ENCODE results near the gene PDGFC. TPM values are rescaled to one million over a fixed set of nuclear protein-coding genes. Genes with fewer than 3 reads are reported as not detected.
A peak's percentile ranks its signal among the peaks of the same experiment; 100 is the strongest.

Gene PDGFC
- total RNA-seq, 1 donor: 16.4 TPM

DNA sequence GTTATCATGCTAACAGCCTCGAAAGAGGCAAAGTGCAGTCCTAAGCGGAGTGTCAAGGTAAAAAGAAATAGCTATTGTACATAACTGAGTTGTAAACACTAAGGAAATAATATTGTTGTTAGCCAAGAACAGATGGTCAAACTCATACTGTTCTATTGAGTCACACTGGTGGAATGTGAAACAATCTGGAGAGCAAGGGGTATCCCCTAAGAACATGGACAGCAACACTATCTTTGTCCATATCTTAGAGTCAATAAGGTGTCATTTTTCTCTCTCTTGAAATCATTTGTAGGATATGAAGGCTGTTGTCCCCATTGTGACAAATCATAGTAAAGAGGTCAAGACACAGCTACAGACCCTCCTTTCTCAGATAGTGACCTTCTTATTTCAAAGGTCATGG, 4.5 kb upstream of the PDGFC start:
- DNase-seq (ENCODE audit: low read depth in 2 of 3, low spot score in 2 of 3): no peak

DNA sequence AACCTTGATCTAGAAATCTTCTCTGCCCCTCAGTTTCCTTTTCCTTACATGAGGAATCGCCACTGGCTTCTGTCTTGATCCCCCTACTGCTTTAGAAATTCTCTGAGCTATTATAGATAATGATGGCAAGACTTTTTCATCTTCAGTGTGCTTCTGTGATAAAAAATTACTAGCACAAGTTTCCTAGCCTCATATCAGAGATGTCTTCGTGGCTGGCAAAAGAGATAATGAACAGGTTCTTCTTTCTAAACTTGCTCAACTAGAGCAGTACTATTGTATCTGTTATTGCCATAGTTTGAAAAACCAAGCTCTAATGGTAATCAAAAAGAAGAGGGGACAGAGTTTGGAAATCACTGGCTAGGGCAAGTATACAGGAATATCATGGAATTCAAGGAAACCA, 4.1 kb upstream of the PDGFC start:
- no peak for DNase-seq (ENCODE audit: low read depth in 2 of 3, low spot score in 2 of 3)

DNA sequence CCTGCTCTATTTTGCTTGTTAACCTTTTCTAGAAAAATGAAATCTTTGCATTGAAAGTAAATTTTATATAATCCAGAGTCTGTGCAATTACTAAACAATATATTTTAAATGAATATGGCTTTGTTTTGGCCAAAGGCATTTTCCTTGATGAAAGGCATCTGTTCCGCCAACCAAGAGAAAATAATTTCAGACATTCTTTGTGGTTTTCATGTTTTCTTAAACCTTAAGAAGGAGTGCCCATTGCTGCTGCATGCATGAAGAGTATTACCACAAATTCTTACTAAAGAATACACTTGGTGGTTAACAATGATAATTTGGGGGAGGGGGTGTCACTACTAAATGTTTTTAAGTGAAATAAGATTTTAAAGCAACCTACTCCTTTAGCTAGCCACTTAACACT, 2.7 kb upstream of the PDGFC start:
- DNase-seq (ENCODE audit: low read depth in 2 of 3, low spot score in 2 of 3): no peak

DNA sequence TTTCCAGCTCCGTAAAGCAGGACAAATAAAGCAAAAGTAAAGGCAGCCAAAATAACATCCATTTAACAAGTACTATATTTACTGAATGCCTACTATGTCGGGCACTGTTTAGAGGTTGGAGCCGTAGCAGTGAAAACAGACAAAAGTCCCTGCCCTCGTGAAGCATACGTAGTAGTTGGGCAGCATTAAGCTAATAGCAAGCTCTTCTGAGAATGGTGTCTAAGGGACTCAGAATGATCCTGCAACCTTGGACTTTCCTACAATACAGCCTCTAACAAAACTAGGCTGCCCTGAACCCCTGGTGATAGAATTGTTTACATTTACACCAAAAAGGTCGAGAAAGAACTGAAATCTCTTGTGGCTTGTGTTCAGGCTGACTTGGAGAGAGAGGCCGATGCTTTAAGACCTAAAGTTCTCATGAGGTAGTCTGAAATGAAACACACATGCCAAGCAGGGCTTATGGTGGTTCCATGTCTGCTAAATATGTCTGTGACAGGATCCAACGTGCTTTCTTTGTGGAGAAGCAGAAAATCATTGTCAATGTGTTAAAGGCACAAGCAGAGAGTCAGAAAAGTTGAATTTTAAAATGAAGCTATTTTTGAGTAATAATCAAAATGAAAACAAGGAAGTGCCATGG, 898 bp upstream of the PDGFC start:
- DNase-seq (ENCODE audit: low read depth in 2 of 3, low spot score in 2 of 3): peak in 1 of 3 donors; percentile 26

DNA sequence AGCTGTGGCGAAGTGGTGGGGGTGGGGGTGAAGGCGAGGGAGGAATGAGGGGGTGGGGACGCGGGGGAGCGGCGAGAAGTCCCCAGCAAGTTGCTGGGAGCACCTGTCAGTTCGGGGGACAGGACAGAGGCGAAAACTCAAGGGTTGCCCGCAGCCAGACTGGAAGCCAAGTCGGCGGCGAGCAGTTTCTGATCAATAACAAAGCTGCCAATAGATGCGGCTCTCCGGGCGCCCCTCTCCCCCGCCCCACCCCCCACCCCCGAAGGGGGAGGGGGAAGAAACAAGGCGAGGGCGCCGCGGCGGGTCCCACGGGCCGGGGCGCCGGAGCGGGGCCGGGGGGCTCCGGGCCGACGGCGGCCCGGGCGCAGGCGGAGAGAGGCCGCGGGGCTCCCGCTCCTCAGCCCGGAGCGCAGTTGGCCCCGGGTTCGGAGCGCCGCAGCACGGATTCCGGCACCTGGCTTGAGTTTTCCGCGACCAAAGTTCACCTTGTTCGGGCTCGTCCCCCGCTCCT, 379 bp downstream of the PDGFC start:
- DNase-seq (ENCODE audit: low read depth in 2 of 3, low spot score in 2 of 3): no peak

DNA sequence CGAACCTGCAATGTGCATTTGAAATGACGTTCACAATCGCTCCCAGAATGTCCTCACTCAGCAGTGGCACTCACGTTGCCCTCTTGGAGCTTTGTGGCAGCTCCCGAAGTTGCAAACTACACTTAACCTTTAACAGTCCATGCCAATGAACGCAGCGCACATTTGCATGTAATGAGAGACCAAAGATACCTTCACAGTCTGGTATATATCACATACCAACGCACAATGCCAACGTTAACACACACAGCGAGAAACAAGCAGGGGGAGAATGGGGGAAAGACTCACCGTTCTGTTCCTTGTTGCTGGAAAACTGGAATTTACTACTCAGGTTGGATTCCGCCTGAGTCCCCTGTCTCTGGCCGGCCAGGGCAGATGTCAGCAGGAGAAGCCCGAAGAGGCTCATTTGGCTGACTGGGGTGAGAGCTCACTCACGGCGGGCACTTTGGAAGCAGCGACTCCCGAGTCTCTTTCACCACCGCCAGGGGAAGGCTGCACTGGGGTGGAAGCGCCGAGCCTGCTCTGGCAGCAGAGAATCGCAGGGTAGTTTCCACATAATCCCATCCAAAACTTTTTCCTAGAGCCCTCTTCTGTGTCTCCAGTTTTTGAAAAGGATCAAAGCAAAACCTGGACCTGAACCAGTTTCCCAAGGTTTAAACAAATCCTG, 966 bp downstream of the PDGFC start:
- peak in 2 of 3 donors; percentile 62 to 77 for DNase-seq (ENCODE audit: low read depth in 2 of 3, low spot score in 2 of 3)

DNA sequence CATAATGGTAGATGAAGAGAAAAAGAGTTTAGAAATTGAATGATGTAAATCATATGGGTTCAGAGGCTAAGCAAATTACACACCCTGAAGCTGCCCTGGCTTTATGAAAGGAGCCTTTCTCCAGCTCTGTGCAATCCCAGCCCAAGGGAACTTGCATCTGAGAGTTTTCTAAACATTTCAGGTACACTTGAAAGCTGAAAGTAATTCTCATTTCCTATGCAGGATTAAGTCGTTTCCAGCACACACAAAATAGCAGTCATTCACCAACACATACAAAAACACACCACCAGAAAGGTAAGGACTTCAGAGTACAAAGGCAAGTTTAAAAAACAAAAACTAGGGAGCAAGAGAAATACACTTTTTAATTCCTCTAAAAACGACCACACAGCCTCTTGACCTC, 1.7 kb downstream of the PDGFC start:
- DNase-seq (ENCODE audit: low read depth in 2 of 3, low spot score in 2 of 3): no peak

DNA sequence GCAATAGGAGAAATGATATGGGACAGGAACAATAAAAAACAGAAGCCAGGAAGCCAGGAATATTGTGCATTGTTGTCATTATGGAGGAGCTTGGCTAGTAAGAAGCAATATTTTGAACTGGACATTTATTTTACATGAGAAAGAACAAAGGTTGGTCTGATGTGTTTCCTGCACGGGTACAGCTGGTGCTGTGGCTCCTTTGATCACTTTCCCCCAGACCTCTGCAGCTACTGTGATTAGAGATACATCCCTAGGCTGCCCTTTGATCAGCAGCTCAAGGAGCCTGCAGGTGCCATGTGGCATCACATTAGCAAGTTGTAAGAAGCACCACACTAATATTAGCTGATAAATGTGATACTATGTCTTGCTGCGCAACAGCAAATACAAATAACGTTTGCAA, 2.5 kb downstream of the PDGFC start:
- no peak for DNase-seq (ENCODE audit: low read depth in 2 of 3, low spot score in 2 of 3)

DNA sequence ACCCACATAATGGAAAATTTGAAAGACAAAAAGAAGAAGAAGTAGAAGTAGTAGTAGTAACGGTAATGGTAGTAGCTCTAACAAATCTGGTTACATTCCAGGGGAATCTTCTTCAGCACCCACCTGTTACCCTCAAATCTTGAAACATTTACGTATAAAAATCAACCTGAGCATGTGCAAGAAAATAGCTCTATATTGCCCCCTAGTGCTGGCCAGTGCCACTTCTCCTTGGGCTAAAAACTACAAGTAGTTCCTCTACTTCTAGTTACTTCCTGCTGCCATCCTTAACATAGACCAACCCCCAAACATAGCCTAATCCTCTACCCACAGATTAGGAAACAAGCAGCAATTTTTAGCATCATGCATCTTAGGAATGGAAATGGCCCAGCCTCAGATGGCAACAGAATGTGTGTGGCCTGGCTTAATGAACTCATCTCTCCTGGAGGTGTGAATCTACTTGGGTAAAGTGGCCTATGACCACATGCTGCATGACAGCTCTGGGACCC, 3.1 kb downstream of the PDGFC start:
- peak in 2 of 3 donors; percentile 84 to 89 for DNase-seq (ENCODE audit: low read depth in 2 of 3, low spot score in 2 of 3)

DNA sequence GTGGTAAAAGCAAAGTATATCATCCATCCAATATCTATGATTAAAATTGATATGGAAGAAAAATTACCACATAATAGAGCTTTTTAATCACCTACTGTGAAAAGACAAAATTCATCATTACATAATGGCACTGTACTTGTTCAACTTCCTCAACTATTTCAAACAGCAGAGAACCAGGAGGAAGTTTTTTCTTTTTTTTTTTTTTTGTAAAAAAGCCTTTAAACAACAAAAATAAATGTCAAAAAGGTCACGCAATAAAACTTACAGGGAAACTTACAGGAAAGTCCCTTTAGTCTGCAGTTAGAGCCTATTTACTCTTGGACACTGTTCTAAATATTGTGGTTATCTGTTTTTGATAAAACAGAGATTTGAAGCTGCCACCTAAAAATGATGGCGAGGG, 4.8 kb downstream of the PDGFC start:
- DNase-seq (ENCODE audit: low read depth in 2 of 3, low spot score in 2 of 3): no peak

DNA sequence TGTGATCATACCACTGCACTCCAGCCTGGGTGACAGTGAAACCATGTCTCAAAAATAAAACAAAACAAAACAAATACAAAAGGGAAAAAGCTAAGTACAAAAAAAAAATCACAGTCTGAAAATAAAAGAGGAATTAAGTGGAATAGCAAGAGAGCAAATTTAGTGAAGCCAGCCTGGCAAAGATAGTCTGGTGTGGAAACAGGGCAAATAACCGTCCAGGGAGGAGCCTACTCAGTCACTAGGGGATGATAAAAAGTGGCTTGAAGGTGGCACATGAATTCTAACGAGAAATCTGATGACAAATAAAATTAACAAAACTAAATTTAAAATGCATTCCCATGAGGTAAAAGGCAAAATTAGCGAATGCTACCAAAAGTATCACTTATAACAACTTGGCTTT, 8.2 kb downstream of the PDGFC start:
- no peak for DNase-seq (ENCODE audit: low read depth in 2 of 3, low spot score in 2 of 3)

DNA sequence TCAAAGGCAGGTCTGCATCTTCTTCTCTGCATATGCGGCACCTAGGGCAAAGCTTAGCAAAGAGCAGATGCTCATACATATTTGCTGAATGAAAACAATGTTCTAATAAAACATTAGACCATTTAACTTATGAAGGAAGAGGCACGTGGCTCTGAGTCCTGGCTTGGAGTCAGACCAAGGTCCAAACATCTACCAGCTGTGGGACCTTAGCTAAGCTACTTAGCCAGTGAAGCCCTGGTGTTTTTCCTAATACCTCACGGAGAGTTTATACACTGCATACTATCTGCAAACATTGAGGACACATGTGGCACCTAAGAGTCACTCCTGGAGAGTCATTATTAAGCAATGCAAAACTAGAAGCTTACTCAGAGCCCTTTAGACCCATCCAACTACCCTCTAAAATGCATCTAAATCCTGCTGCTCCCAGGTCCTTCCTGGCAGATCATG, 9.0 kb downstream of the PDGFC start:
- no peak for DNase-seq (ENCODE audit: low read depth in 2 of 3, low spot score in 2 of 3)

DNA sequence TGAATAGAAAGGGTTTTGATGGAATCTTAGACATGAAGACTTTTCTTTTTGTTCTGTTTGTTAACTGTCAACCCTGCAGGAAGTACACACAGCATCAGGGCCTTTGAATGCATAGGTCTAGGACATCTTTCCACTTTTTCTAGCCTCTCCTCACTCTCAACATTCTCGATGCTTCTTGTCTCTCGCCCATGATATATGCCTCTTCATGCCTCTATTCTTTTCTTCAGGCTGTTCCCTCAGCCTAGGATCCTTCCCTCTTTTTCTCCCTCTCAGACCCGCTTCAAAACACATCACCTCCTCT, 9.6 kb downstream of the PDGFC start:
- no peak for DNase-seq (ENCODE audit: low read depth in 2 of 3, low spot score in 2 of 3)

DNA sequence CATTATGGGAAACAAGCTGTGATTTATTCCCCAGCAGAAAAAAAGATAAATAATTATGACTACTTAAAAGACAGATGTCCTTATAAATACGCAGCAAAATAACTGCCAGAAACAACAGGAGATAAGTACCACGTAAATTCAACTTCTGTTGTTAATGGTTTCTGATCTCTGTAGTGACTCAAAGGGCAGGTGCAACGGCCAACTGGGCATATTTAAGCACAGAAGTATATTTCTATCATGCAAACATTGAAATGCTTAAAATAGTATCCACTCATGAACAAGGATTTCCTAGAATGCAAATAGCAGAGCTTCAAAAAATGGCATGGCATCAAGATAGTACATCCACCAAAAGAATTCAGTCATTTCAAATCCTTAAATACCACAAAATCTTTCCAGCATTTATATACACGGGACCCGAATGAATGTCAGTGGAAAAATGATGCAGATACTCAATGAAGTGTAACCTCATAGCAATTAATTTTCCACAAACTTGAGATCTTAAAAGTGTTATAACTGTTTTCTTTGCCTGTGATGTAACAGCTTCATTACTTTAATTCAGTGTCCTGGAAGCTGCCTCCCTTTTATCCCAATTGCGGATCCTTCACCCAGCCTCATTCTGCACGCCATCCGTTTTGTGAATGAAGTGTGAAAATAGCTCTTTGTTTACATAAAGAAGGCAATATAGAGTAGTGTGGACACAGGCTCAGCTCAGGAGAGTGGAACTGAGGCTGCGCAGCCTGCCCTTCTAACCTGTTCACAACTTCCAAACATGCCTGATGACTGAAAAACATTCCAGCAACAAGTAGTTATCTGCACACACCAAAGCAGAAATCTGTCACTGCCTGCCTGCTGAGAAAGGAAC, 10.2 kb downstream of the PDGFC start:
- no peak for DNase-seq (ENCODE audit: low read depth in 2 of 3, low spot score in 2 of 3)

DNA sequence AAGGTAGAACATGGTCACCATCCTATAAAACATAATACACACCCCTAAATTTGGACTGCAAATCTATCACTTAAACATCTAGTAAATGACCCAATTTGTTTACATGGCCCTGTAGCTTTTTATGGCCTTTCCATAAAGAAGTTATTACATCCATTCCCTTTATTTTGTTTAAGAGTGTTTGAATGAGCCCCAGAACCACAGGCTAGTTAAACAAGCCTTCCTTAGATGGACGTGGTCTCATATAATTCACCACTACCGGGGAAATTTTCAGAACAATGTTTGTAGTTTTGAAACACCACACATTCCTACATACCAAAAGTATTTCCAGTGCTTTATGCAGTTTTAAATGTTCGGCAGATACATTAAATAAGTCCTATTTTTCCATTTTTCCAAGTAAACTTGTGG, 12.3 kb downstream of the PDGFC start:
- DNase-seq (ENCODE audit: low read depth in 2 of 3, low spot score in 2 of 3): no peak

DNA sequence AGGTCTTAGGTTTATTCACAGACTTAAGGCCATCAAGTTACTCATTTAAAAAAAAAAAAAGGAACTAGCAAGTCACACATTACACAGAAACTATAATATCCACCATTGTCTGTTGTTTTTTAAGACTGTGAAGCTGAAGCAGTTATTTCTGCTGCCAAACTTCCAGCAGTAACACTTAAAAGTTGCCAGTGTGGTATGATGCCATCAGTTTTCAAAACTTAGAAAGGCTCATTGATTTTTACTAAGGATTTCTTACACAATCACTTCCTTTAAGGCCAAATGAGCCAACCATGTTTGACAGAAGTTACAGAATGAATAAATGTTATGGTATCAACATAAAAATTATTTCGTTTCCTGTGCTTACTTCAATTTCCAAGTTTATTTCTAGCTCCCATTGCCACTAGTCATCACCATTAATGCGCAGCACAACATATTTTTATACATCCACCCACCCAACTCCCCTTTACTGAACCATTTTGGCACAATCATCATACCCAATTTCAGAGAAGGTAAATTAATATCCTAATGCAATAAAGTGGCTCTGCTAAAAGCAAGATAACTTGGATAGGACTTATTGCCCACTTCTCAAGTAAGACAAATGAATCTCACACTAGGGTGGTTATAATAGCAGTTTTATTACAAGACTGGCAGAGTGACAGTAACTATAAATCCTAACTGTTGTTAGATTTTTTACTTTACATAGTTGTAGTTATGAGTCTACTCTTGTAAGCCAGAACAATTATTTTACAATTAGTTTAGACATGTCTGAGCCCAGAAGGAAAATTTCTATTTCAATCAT, 13.1 kb downstream of the PDGFC start:
- DNase-seq (ENCODE audit: low read depth in 2 of 3, low spot score in 2 of 3): no peak

DNA sequence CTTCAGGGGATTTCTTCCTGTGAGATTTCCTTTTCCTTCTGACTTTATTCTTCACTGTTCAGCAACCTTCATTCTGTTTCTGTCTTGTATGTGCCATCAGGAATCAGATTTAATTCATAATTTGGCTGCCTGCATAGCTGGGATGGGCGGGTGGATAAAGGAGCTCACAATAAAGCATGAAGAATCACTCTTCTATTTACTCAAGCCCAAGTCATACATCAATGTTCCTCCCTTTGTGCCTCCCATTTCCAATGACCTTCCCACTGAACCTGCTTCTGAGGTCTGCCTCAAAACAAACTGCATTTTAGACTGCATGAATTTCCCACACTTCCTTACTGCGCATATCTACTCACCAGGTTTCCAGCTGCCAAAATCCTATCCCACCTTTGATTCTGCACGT, 14.0 kb downstream of the PDGFC start:
- no peak for DNase-seq (ENCODE audit: low read depth in 2 of 3, low spot score in 2 of 3)

DNA sequence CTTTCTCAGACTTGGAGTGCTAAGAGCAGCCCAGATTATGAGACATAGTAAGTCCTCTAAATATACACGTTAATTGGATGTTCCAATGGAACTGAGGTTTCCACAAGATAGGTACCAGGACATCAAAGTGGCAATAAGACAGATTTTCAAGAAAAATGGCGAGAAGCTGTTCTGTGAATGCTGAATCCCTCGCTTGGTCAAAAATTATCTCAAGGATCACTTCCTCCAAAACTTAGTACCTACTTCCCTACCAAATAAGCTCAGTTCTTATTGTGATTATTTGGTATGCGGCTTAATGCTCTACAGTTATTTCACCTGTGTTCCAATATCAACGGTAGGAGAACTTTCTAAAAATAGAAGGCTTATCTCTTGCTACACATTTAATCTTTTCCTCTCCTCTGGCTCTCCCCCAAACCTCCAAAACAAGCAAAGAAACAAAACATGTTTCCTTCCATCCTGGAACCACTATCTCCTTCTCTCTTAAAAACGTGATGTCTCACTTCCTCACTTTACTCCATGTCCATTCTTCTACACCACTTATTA, 14.7 kb downstream of the PDGFC start:
- peak in 1 of 3 donors; percentile 42 for DNase-seq (ENCODE audit: low read depth in 2 of 3, low spot score in 2 of 3)

DNA sequence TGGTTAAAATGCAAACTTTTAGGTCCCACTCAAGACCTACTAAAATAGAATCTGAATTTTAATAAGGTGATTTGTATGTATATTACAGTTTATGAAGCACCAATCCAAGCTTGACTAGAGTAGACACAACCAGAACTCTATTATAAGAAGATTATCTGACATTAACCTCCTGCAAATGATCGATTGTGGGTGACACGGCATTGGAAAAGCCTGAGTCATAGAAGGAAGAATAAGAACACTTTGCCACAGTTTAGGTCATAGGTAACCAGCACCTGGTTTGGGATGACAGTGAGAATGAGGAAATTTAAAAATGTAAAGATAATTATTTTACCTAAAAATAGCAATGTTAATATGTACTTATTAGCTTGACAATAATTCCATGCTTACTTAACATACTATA, 15.2 kb downstream of the PDGFC start:
- DNase-seq (ENCODE audit: low read depth in 2 of 3, low spot score in 2 of 3): no peak

DNA sequence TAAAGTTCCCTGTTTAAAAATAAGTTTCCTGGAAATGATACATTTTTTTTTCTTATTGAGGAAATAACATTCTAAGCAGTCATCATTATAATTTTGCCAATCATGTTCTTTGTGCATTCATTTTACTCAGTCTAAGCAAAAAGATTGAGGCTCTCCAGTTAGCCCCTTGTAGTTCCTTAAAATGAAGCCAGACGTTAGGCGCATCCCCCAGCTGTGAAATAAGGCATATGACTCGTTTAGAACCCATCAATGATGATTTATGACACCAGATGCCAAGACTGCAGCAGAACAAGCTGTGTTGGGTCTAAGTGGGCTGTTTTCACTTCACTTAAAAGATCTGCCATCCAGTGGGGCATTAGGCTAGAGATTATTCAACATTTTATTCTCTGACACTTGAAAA, 17.0 kb downstream of the PDGFC start:
- peak in 2 of 3 donors; percentile 86 to 96 for DNase-seq (ENCODE audit: low read depth in 2 of 3, low spot score in 2 of 3)
